AG09319 (cell line): ENCODE results near the gene BZW2.

ENCODE experiments used
- DNase-seq: peaks from one replicate; pipeline ENCODE4 v3.0.0-alpha.2; 2010; ENCODE audit warnings: low read depth; ENCODE audit errors: extremely low read depth
- TF ChIP-seq, protein P1 (sequence below): IDR thresholded peaks from 2 replicates; pipeline ENCODE4 v1.5.1; 2011; ENCODE audit warnings: low read depth, mild to moderate bottlenecking, inconsistent platforms, low read length, moderate library complexity

BZW2 gene

DNA sequence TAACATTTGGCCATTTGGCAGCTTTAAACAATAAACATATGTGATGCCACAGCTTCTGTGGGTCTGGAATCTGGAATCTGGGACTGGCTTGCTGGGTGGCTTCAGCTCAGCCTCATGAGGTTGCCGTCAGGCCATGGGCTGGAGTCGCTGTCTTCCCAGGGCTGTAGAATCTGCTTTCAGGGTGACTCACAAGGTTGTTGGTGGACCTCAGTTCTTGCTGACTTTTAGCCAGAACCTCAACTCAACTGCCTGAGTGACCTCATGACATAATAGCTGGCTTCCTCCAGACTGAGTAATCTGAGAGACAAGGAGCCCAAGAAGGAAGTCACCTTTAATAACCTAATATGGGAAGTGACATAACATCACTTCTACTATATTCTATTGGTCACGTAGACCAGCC lies 63.0 kb downstream of the BZW2 start:
- DNase-seq: peak; percentile 73
- TF ChIP-seq, protein P1, sequence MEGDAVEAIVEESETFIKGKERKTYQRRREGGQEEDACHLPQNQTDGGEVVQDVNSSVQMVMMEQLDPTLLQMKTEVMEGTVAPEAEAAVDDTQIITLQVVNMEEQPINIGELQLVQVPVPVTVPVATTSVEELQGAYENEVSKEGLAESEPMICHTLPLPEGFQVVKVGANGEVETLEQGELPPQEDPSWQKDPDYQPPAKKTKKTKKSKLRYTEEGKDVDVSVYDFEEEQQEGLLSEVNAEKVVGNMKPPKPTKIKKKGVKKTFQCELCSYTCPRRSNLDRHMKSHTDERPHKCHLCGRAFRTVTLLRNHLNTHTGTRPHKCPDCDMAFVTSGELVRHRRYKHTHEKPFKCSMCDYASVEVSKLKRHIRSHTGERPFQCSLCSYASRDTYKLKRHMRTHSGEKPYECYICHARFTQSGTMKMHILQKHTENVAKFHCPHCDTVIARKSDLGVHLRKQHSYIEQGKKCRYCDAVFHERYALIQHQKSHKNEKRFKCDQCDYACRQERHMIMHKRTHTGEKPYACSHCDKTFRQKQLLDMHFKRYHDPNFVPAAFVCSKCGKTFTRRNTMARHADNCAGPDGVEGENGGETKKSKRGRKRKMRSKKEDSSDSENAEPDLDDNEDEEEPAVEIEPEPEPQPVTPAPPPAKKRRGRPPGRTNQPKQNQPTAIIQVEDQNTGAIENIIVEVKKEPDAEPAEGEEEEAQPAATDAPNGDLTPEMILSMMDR: no peak

DNA sequence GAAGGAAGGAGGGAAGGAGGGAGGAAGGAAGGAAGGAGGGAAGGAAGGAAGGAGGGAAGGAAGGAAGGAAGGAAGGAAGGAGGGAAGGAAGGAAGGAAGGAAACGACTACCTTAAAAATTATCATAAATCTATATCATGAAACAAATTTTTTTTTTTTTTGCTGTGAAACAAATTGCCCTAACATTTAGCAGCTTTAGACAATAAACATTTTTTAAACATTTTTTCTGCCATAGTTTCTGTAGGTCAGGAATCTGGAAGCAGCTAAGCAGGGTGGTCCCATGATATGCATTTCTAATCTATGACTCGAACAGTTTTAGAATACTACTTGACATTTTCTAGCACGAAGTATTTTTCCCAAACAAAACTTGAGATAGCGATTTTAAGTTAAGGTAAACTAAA lies 64.7 kb downstream of the BZW2 start:
- no peak for DNase-seq
- TF ChIP-seq, protein P1: no peak

DNA sequence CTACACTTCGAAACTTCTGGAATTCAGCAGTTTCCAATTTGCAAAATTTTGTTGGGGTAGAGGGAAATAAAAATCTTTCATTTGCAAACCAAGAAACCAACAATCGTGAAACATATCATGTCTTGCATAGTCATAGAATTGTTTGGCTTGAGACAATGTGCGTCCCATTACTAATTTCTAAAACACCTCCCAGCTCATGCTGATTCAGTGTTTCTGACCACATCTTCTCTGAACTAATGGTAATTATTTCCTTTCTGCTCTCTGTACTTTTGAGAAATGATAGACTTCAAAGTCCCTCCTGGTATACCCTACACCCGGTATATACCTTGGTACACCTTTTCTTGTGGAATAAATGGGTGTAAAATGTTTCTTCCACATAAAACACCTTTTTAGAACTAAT lies 65.7 kb downstream of the BZW2 start:
- no peak for DNase-seq
- TF ChIP-seq, protein P1: no peak

DNA sequence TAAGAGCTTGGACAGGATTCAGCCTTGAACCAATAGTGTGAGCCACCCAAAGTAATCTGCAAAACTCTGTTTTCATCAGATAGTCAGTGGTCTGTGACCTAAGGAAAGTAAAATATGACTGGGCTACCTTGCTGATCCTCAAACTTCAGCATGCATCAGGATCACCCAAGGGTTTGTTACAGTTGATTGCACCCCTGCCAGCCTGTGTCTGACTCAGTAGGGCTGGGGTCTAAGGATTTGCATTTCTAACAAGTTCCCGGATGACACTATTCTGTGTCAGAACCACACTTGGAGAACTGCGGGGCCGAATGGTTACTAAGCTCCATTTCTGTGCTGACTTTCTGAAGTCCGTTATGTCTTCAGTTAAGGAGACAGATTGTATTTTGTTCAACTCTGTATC lies 66.9 kb downstream of the BZW2 start:
- TF ChIP-seq, protein P1: no peak
- no peak for DNase-seq

DNA sequence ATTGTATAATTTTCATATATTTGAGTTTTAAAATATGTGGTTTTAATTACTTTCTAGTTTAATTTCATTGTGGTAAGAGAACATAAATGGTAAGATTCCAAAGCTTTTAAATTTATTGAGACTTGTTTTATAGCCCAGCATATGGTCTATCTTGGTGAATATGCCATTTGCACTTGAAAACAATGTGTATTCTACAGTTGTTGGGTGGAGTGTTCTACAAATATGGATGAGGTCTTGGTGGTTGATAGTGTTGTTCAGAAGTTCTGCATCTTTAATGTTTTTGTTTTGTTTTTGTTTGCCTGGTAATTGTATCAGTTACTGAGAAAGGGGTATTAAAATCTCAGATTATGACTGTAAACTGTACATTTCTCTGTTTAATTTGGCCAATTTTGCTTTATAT lies 69.9 kb downstream of the BZW2 start:
- TF ChIP-seq, protein P1: no peak

DNA sequence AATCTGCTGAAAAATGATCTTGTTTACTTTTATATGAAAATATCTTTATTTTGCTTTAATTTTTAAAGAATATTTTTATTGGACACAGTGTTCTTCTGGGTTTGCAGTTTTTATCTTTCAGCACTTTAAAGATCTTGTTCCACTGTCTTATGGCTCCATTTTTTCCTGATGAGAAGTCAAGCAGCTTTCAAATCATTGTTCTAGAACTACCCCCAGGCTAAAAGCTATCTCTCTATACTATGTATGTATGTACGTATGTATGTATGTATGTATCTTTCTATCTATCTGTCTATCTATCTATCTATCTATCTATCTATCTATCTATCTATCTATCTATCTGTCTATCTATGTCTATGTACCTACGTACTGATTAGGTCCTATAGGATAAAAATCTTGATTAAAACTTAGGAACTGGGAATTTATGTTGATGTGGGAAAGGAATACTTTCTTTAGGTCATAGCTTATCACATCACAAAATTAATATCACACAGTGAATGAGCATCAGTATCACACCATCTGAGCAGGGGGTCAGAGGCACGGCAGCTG lies 72.2 kb downstream of the BZW2 start:
- TF ChIP-seq, protein P1: no peak
- no peak for DNase-seq

More for the DNA sequence above, 69.9 kb downstream of the BZW2 start:
- no peak for DNase-seq

DNA sequence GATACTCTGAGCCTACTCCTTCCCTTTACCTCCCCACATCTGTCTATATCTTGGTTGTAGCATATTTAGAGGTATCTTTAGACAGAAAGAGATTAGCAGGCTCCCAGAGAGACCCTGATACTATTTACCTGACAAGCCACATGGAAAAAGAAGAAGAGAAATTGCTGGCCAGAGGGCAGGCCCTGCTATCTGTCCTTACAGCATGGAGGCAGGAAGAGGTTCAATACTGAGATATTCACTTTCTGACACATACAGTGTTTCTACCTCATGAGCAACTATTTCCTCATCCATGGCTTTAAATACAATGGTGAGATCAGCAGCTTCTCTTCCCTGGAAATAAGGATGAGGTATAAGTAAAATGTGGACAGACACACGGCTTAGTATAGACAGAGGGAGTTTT lies 73.7 kb downstream of the BZW2 start:
- DNase-seq: no peak
- TF ChIP-seq, protein P1: no peak
